Fibroblast of mammary gland (primary cell): ENCODE measurements around the gene DDX39B.

Experiments used
- DNase-seq: peaks from one replicate; pipeline ENCODE4 v3.0.0-alpha.2; 2010; ENCODE audit warnings: low read depth
- H3K4me3 ChIP-seq: 2 replicates; pipeline ENCODE4 v1.5.1; 2011; ENCODE audit warnings: low read depth, mild to moderate bottlenecking, low read length, moderate library complexity; ENCODE audit not compliant: control insufficient read depth
- TF ChIP-seq, protein P1 (sequence below): conservative IDR thresholded peaks from 2 replicates; pipeline ENCODE4 v1.5.1; 2011; ENCODE audit warnings: low read depth, low read length, inconsistent platforms; ENCODE audit not compliant: control insufficient read depth, insufficient read depth

Gene DDX39B

DNA sequence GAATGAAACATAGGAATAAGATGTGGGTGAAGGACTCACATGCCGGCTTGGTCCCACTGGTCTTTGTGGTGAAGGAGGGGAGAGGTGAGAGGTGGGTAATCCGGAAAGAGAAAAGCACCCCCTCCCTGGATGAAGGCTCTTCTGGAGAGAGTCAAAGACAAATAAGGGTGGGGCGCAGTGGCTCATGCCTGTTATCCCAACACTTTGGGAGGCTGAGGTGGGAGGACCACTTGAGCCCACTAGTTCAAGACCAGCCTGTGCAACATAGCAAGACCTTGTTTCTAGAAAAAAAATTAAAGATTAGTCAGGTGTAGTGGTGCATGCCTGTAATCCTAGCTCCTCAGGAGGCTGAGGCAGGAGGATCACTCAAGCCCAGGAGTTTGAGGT is 37.3 kb upstream of the DDX39B start:
- no peak for DNase-seq
- TF ChIP-seq, protein P1, sequence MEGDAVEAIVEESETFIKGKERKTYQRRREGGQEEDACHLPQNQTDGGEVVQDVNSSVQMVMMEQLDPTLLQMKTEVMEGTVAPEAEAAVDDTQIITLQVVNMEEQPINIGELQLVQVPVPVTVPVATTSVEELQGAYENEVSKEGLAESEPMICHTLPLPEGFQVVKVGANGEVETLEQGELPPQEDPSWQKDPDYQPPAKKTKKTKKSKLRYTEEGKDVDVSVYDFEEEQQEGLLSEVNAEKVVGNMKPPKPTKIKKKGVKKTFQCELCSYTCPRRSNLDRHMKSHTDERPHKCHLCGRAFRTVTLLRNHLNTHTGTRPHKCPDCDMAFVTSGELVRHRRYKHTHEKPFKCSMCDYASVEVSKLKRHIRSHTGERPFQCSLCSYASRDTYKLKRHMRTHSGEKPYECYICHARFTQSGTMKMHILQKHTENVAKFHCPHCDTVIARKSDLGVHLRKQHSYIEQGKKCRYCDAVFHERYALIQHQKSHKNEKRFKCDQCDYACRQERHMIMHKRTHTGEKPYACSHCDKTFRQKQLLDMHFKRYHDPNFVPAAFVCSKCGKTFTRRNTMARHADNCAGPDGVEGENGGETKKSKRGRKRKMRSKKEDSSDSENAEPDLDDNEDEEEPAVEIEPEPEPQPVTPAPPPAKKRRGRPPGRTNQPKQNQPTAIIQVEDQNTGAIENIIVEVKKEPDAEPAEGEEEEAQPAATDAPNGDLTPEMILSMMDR = no peak
- H3K4me3 ChIP-seq = no peak overlapping the region

DNA sequence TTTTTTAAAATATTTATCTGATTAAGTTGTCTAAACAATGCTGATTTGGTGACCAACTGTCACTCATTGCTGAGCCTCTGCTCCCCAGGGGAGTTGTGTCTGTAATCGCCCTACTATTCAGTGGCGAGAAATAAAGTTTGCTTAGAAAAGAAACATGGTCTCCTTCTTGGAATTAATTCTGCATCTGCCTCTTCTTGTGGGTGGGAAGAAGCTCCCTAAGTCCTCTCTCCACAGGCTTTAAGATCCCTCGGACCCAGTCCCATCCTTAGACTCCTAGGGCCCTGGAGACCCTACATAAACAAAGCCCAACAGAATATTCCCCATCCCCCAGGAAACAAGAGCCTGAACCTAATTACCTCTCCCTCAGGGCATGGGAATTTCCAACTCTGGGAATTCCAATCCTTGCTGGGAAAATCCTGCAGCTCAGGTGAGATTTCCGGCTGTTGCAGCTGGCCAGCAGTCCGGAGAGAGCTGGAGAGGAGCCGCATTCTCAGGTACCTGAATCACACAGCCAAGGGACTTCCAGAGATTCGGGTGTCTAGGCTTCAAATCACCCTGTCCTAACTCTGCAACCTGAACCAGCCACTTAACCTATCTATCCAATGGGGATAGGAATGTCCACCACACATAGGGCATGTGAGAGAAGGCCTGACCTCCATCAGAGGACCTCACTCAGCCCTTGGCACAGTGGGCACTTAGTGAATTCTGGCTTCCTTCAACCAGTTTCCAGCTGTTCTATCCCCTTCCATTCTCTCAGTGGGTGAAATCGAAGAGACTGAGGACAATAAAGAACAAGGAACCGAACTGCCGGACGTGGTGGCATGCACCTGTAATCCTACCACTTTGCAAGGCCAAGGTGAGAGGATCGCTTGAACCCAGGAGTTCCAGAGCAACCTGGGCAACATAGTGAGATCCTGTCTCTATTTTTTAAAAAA is 36.6 kb upstream of the DDX39B start:
- no peak overlapping the region for H3K4me3 ChIP-seq
- TF ChIP-seq, protein P1 = no peak
- DNase-seq = no peak

DNA sequence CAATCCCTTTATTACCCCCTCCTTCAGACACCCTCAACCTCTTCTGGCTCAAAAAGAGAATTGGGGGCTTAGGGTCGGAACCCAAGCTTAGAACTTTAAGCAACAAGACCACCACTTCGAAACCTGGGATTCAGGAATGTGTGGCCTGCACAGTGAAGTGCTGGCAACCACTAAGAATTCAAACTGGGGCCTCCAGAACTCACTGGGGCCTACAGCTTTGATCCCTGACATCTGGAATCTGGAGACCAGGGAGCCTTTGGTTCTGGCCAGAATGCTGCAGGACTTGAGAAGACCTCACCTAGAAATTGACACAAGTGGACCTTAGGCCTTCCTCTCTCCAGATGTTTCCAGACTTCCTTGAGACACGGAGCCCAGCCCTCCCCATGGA is 35.8 kb upstream of the DDX39B start:
- no peak for DNase-seq
- H3K4me3 ChIP-seq = no peak overlapping the region
- TF ChIP-seq, protein P1 = no peak

DNA sequence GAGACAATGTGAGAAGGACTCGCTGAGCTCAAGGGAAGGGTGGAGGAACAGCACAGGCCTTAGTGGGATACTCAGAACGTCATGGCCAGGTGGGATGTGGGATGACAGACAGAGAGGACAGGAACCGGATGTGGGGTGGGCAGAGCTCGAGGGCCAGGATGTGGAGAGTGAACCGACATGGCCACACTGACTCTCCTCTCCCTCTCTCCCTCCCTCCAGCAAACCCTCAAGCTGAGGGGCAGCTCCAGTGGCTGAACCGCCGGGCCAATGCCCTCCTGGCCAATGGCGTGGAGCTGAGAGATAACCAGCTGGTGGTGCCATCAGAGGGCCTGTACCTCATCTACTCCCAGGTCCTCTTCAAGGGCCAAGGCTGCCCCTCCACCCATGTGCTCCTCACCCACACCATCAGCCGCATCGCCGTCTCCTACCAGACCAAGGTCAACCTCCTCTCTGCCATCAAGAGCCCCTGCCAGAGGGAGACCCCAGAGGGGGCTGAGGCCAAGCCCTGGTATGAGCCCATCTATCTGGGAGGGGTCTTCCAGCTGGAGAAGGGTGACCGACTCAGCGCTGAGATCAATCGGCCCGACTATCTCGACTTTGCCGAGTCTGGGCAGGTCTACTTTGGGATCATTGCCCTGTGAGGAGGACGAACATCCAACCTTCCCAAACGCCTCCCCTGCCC is 35.2 kb upstream of the DDX39B start:
- no peak overlapping the region for H3K4me3 ChIP-seq
- DNase-seq = no peak

DNA sequence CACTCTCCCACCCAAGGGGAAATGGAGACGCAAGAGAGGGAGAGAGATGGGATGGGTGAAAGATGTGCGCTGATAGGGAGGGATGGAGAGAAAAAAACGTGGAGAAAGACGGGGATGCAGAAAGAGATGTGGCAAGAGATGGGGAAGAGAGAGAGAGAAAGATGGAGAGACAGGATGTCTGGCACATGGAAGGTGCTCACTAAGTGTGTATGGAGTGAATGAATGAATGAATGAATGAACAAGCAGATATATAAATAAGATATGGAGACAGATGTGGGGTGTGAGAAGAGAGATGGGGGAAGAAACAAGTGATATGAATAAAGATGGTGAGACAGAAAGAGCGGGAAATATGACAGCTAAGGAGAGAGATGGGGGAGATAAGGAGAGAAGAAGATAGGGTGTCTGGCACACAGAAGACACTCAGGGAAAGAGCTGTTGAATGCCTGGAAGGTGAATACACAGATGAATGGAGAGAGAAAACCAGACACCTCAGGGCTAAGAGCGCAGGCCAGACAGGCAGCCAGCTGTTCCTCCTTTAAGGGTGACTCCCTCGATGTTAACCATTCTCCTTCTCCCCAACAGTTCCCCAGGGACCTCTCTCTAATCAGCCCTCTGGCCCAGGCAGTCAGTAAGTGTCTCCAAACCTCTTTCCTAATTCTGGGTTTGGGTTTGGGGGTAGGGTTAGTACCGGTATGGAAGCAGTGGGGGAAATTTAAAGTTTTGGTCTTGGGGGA is 34.3 kb upstream of the DDX39B start:
- TF ChIP-seq, protein P1 = no peak
- DNase-seq = no peak
- H3K4me3 ChIP-seq = no peak overlapping the region

More for the DNA sequence above, 35.2 kb upstream of the DDX39B start:
- TF ChIP-seq, protein P1 = no peak

DNA sequence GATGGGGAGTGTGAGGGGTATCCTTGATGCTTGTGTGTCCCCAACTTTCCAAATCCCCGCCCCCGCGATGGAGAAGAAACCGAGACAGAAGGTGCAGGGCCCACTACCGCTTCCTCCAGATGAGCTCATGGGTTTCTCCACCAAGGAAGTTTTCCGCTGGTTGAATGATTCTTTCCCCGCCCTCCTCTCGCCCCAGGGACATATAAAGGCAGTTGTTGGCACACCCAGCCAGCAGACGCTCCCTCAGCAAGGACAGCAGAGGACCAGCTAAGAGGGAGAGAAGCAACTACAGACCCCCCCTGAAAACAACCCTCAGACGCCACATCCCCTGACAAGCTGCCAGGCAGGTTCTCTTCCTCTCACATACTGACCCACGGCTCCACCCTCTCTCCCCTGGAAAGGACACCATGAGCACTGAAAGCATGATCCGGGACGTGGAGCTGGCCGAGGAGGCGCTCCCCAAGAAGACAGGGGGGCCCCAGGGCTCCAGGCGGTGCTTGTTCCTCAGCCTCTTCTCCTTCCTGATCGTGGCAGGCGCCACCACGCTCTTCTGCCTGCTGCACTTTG is 33.6 kb upstream of the DDX39B start, which contains the start of gene TNF:
Gene TNF (plus strand): TSS at position 231 of the 567 bp plus-strand sequence. CDS start 177 bp downstream, at position 408.
- TF ChIP-seq, protein P1 = no peak
- DNase-seq = no peak
- no peak within 1 kb of the TSS for H3K4me3 ChIP-seq
